Mammary epithelial cell (primary cell): ENCODE data around the gene PTGDS.

Source experiments
- CTCF ChIP-seq, 2 donors: IDR thresholded peaks in 1 of 2; conservative IDR thresholded peaks in 1 of 2; 2 replicates each; pipeline ENCODE4 v1.5.1; 2011 to 2012; ENCODE audit warnings: inconsistent platforms in 2 of 2, low read length in 2 of 2, mild to moderate bottlenecking in 2 of 2, control low read depth in 1 of 2, low read depth in 1 of 2; ENCODE audit not compliant: insufficient read depth in 1 of 2; ENCODE audit errors: extremely low read depth in 1 of 2
- EZH2 ChIP-seq: IDR thresholded peaks from 2 replicates; pipeline ENCODE4 v1.6.1; 2012; ENCODE audit warnings: low read length, inconsistent platforms, borderline replicate concordance

GRCh38 chr9:136964833-136965422 lies 12.4 kb upstream of the PTGDS start:
- TF ChIP-seq CTCF (conservative IDR thresholded peaks at IDR 0.05 in 1 of 2, IDR thresholded peaks at IDR 0.05 in 1 of 2; ENCODE audit: extremely low read depth in 1 of 2, insufficient read depth in 1 of 2, low read depth in 1 of 2, low read length in 2 of 2) (no peak), EZH2 (no peak)
